ENCODE measurements around the gene DESI2. TPM values are rescaled to one million over a fixed set of nuclear protein-coding genes. Genes with fewer than 3 reads are reported as not detected.

Gene DESI2
- total and polyA plus RNA-seq, 2 donors (not counting 1 experiment from before 2014, with no cell fraction given) = 40.2 to 47.2 TPM

DNA sequence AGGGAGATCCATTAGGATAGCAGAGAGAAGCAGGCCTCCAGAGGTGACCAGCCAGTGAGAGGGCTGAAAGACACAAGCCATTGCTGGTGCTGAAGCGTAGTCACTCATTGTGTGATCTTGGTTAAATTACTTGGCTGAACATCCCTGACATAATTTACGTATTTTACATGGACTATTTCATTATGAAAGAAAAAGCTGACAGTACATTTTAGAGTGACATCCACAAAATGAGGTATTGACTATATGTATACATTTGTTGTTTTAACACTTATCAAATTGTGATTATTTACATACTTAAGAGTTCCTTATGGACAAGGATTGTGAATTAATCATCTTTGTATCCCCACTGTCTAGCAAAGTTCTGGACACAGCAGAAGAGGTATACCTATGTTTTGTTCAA, 14.9 kb downstream of the DESI2 start:
- TF ChIP-seq, protein P1, sequence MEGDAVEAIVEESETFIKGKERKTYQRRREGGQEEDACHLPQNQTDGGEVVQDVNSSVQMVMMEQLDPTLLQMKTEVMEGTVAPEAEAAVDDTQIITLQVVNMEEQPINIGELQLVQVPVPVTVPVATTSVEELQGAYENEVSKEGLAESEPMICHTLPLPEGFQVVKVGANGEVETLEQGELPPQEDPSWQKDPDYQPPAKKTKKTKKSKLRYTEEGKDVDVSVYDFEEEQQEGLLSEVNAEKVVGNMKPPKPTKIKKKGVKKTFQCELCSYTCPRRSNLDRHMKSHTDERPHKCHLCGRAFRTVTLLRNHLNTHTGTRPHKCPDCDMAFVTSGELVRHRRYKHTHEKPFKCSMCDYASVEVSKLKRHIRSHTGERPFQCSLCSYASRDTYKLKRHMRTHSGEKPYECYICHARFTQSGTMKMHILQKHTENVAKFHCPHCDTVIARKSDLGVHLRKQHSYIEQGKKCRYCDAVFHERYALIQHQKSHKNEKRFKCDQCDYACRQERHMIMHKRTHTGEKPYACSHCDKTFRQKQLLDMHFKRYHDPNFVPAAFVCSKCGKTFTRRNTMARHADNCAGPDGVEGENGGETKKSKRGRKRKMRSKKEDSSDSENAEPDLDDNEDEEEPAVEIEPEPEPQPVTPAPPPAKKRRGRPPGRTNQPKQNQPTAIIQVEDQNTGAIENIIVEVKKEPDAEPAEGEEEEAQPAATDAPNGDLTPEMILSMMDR (conservative IDR thresholded peaks at IDR 0.05 in 1 of 2, IDR thresholded peaks at IDR 0.05 in 1 of 2; ENCODE audit: low read depth in 1 of 2, low read length in 2 of 2) = no peak
- no peak for TF ChIP-seq EZH2 (IDR thresholded peaks at IDR 0.05; ENCODE audit: low read length, missing control alignments)
- Histone ChIP-seq H3K9me3 (ENCODE audit: control insufficient read depth, insufficient read depth, low read depth, low read length) (no peaks in the 10 kb centered on the region), H3K27ac (ENCODE audit: insufficient read depth, low read length) (no peak overlapping the region), H3K9ac (ENCODE audit: insufficient read depth, low read length) (no peak overlapping the region), H3K4me1 (ENCODE audit: control insufficient read depth, extremely low read depth, insufficient read depth, low read length) (no peaks in the 10 kb centered on the region), H3K4me3 (replicated peaks in 1 of 4; ENCODE audit: control extremely low read depth in 1 of 4, insufficient read depth in 1 of 4, low read depth in 3 of 4, low read length in 4 of 4) (no peak overlapping the region), H3K4me2 (ENCODE audit: extremely low read depth, insufficient read depth, low read length) (no peak overlapping the region), H4K20me1 (ENCODE audit: control insufficient read depth, extremely low read depth, insufficient read depth, low read length) (no peaks in the 10 kb centered on the region), H3K79me2 (ENCODE audit: control insufficient read depth, insufficient read depth, low read length) (peaks cover 8% of the 10 kb centered on the region), H3K27me3 (ENCODE audit: control insufficient read depth, insufficient read depth, low read length) (no peaks in the 10 kb centered on the region), H2AFZ (ENCODE audit: low read length) (no peak overlapping the region), H3K36me3 (ENCODE audit: control insufficient read depth, insufficient read depth, low read length) (no peaks in the 10 kb centered on the region)
- no peak for DNase-seq (ENCODE audit: low read depth in 2 of 2)

- no peak overlapping the region for H2AFZ ChIP-seq (ENCODE audit: low read length)
- peaks cover 4% of the 10 kb centered on the region for H3K79me2 ChIP-seq (ENCODE audit: control insufficient read depth, insufficient read depth, low read length)
- DNase-seq (ENCODE audit: low read depth in 2 of 2) = peak; percentile 34 to 59
- no peaks in the 10 kb centered on the region for H4K20me1 ChIP-seq (ENCODE audit: control insufficient read depth, extremely low read depth, insufficient read depth, low read length)
- H3K4me2 ChIP-seq (ENCODE audit: extremely low read depth, insufficient read depth, low read length) = no peak overlapping the region
- no peak overlapping the region for H3K9ac ChIP-seq (ENCODE audit: insufficient read depth, low read length)
- H3K36me3 ChIP-seq (ENCODE audit: control insufficient read depth, insufficient read depth, low read length) = no peaks in the 10 kb centered on the region
- peak overlapping the region; percentile 8 for H3K27ac ChIP-seq (ENCODE audit: insufficient read depth, low read length)
- H3K27me3 ChIP-seq (ENCODE audit: control insufficient read depth, insufficient read depth, low read length) = no peaks in the 10 kb centered on the region
- peaks cover 3% of the 10 kb centered on the region for H3K4me1 ChIP-seq (ENCODE audit: control insufficient read depth, extremely low read depth, insufficient read depth, low read length)
- no peaks in the 10 kb centered on the region for H3K9me3 ChIP-seq (ENCODE audit: control insufficient read depth, insufficient read depth, low read depth, low read length)
- H3K4me3 ChIP-seq (replicated peaks in 1 of 4; ENCODE audit: control extremely low read depth in 1 of 4, insufficient read depth in 1 of 4, low read depth in 3 of 4, low read length in 4 of 4) = no peak overlapping the region
- no peak for TF ChIP-seq EZH2 (IDR thresholded peaks at IDR 0.05; ENCODE audit: low read length, missing control alignments)
- TF ChIP-seq, protein P1 (conservative IDR thresholded peaks at IDR 0.05 in 1 of 2, IDR thresholded peaks at IDR 0.05 in 1 of 2; ENCODE audit: low read depth in 1 of 2, low read length in 2 of 2) = no peak
Observed at GRCh38 chr1:244672946-244673682, 20.2 kb downstream of the DESI2 start.

DNA sequence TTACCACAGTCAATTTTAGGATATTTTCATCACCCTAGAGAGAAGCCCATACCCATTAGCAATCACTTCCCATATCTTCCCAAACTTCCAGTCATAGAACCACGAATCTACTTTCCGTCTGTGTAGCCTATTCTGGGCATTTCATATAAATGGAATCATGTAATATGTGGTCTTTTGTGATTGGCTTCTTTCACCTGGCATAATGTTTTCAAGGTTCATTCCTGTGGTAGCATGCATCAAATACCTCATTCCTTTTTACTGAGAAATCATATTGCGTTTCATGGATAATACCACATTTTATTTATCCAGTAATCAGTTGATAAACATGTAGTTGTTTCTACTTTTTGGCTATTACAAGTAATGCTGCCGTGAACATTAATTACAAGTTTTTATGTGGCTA, 21.5 kb downstream of the DESI2 start:
- no peaks in the 10 kb centered on the region for H3K9me3 ChIP-seq (ENCODE audit: control insufficient read depth, insufficient read depth, low read depth, low read length)

More for the DNA sequence above, 21.5 kb downstream of the DESI2 start:
- peak; percentile 17 to 82 for DNase-seq (ENCODE audit: low read depth in 2 of 2)
- no peak overlapping the region for H3K4me2 ChIP-seq (ENCODE audit: extremely low read depth, insufficient read depth, low read length)
- H3K79me2 ChIP-seq (ENCODE audit: control insufficient read depth, insufficient read depth, low read length) = peaks cover 4% of the 10 kb centered on the region
- TF ChIP-seq, protein P1 (conservative IDR thresholded peaks at IDR 0.05 in 1 of 2, IDR thresholded peaks at IDR 0.05 in 1 of 2; ENCODE audit: low read depth in 1 of 2, low read length in 2 of 2) = no peak
- no peak for TF ChIP-seq EZH2 (IDR thresholded peaks at IDR 0.05; ENCODE audit: low read length, missing control alignments)
- no peak overlapping the region for H3K27ac ChIP-seq (ENCODE audit: insufficient read depth, low read length)
- no peak overlapping the region for H3K9ac ChIP-seq (ENCODE audit: insufficient read depth, low read length)
- H3K36me3 ChIP-seq (ENCODE audit: control insufficient read depth, insufficient read depth, low read length) = no peaks in the 10 kb centered on the region
- no peaks in the 10 kb centered on the region for H4K20me1 ChIP-seq (ENCODE audit: control insufficient read depth, extremely low read depth, insufficient read depth, low read length)
- peaks cover 3% of the 10 kb centered on the region for H3K4me1 ChIP-seq (ENCODE audit: control insufficient read depth, extremely low read depth, insufficient read depth, low read length)
- no peak overlapping the region for H3K4me3 ChIP-seq (replicated peaks in 1 of 4; ENCODE audit: control extremely low read depth in 1 of 4, insufficient read depth in 1 of 4, low read depth in 3 of 4, low read length in 4 of 4)
- no peaks in the 10 kb centered on the region for H3K27me3 ChIP-seq (ENCODE audit: control insufficient read depth, insufficient read depth, low read length)
- no peak overlapping the region for H2AFZ ChIP-seq (ENCODE audit: low read length)

Data from fibroblast of lung (primary cell).